Measurements from ENCODE around the gene NTSR2.

Gene NTSR2

GRCh38 chr2:11646530-11646929, 23.5 kb downstream of the NTSR2 start:
- no peak for TF ChIP-seq CTCF (IDR thresholded peaks at IDR 0.05; ENCODE audit: control extremely low read depth, extremely low read depth, low read depth, missing control alignments)
- DNase-seq (ENCODE audit: extremely low spot score): no peak
- ChIA-PET CTCF (interaction anchor here (1.2 kb wide), 1 partner anchor 42 kb away, joined by 3 read pairs; no protein-coding TSS in a partner anchor), POLR2A (no interaction called here)

- CTCF ChIA-PET: no interaction called here
- TF ChIP-seq CTCF (IDR thresholded peaks at IDR 0.05; ENCODE audit: control extremely low read depth, extremely low read depth, low read depth, missing control alignments): no peak
- DNase-seq (ENCODE audit: extremely low spot score): no peak
- POLR2A ChIA-PET: no interaction called here
Measured at GRCh38 chr2:11644293-11644692, 25.7 kb downstream of the NTSR2 start.

- no peak for TF ChIP-seq CTCF (IDR thresholded peaks at IDR 0.05; ENCODE audit: control extremely low read depth, extremely low read depth, low read depth, missing control alignments)
- ChIA-PET POLR2A (no interaction called here), CTCF (interaction anchor here (1.5 kb wide), 1 partner anchor 510 kb away, joined by 3 read pairs; a partner anchor contains a TSS)
- no peak for DNase-seq (ENCODE audit: extremely low spot score)
Measured at GRCh38 chr2:11642972-11643371, 27.0 kb downstream of the NTSR2 start.

- DNase-seq (ENCODE audit: extremely low spot score): no peak
- ChIA-PET CTCF (no interaction called here), POLR2A (no interaction called here)
- TF ChIP-seq CTCF (IDR thresholded peaks at IDR 0.05; ENCODE audit: control extremely low read depth, extremely low read depth, low read depth, missing control alignments): no peak
Measured at GRCh38 chr2:11640132-11640531, 29.9 kb downstream of the NTSR2 start.

- POLR2A ChIA-PET: no interaction called here
- CTCF ChIA-PET: no interaction called here
- no peak for TF ChIP-seq CTCF (IDR thresholded peaks at IDR 0.05; ENCODE audit: control extremely low read depth, extremely low read depth, low read depth, missing control alignments)
- DNase-seq (ENCODE audit: extremely low spot score): no peak
Measured at GRCh38 chr2:11639503-11639902, 30.5 kb downstream of the NTSR2 start.

GRCh38 chr2:11637546-11637945, 32.4 kb downstream of the NTSR2 start:
- DNase-seq (ENCODE audit: extremely low spot score): no peak
- CTCF ChIA-PET: interaction anchor here (1.0 kb wide), 1 partner anchor 55 kb away, joined by 4 read pairs; no protein-coding TSS in a partner anchor
- POLR2A ChIA-PET: no interaction called here
- no peak for TF ChIP-seq CTCF (IDR thresholded peaks at IDR 0.05; ENCODE audit: control extremely low read depth, extremely low read depth, low read depth, missing control alignments)
